HCT116 (cell line): ENCODE measurements around the gene RAB37. TPM values are rescaled to one million over a fixed set of nuclear protein-coding genes. Genes with fewer than 3 reads are reported as not detected.

Experiments used
- ATAC-seq: fragments of 200-7000 bp; cut with Tn5 transposase; 2 replicates; pipeline ENCODE4 v1.9.1; 2020; ENCODE audit warnings: mild to moderate bottlenecking, moderate library complexity
- BruUV-seq: library from RNA; stranded (reverse); fragments of 400-500 nt; replicated peaks from 2 replicates; lab custom pipeline; 2021; lab: Mats Ljungman, UMichigan
- CTCF ChIA-PET: fragments of 300-600 bp; sonication (Branson Sonifier 250); formaldehyde crosslinking; loops from one replicate; lab custom pipeline; 2021; ENCODE audit warnings: antibody characterized with exemption; lab: Charles Lee
- POLR2A ChIA-PET: fragments of 300-600, 350-600 bp; sonication (Branson Sonifier 250); formaldehyde crosslinking; loops from one replicate; lab custom pipeline; 2021; ENCODE audit warnings: antibody characterized with exemption; lab: Charles Lee
- RAD21 ChIA-PET, 2 experiments: fragments of 300-600 bp; sonication (Branson Sonifier 250); formaldehyde crosslinking; loops; one replicate each; lab custom pipeline; 2023; ENCODE audit warnings: low total read pairs in 2 of 2; ENCODE audit not compliant: uncharacterized antibody in 2 of 2, unreplicated experiment in 2 of 2, low non-redundant PET in 1 of 2; lab: Charles Lee
- DNase-seq: peaks from one replicate; pipeline ENCODE4 v3.0.0-alpha.2; 2010; ENCODE audit warnings: low read depth, low spot score
- H2AFZ ChIP-seq: fragments of 200-600 bp; shearing (Covaris generic), sonication (generic); 2 replicates; pipeline ENCODE4 v1.6.1; 2017; ENCODE audit warnings: low read depth, mixed run types, mixed read lengths, antibody characterized with exemption, low read length; ENCODE audit not compliant: poor library complexity, severe bottlenecking
- H3K27ac ChIP-seq: 2 replicates; pipeline ENCODE4 v1.5.1; 2012; ENCODE audit warnings: low read depth, low read length
- H3K27me3 ChIP-seq: fragments of 200-600 bp; sonication (generic); 2 replicates; pipeline ENCODE4 v1.6.1; 2016; ENCODE audit warnings: mixed run types, low read length, mixed read lengths; ENCODE audit not compliant: insufficient read depth
- H3K36me3 ChIP-seq, 2 experiments: fragments of 200-500 bp in 1 of 2; fragments of 200-600 bp in 1 of 2; sonication (Bioruptor generic) in 1 of 2; sonication (generic) in 1 of 2; 2 replicates each; pipeline versions ENCODE4 v1.5.1 to v1.6.1; 2014 to 2016; ENCODE audit warnings: low read length in 2 of 2, inconsistent platforms in 1 of 2, mixed read lengths in 1 of 2, mixed run types in 1 of 2; ENCODE audit not compliant: insufficient read depth in 2 of 2, control insufficient read depth in 1 of 2
- H3K4me1 ChIP-seq, 2 experiments: fragments of 200-600 bp in 1 of 2; sonication (generic) in 1 of 2; 2 replicates each; pipeline versions ENCODE4 v1.5.1 to v1.6.1; 2012 to 2017; ENCODE audit warnings: low read length in 2 of 2, inconsistent platforms in 1 of 2, mild to moderate bottlenecking in 1 of 2, mixed read lengths in 1 of 2, mixed run types in 1 of 2, moderate library complexity in 1 of 2; ENCODE audit not compliant: insufficient read depth in 2 of 2, control insufficient read depth in 1 of 2
- H3K4me2 ChIP-seq: fragments of 200-600 bp; sonication (generic); 2 replicates; pipeline ENCODE4 v1.6.1; 2017; ENCODE audit warnings: mixed run types, low read length, mixed read lengths
- H3K4me3 ChIP-seq, 2 experiments: fragments of 200-600 bp in 1 of 2; sonication (generic) in 1 of 2; replicated peaks in 1 of 2; 2 replicates each; pipeline ENCODE4 v1.5.1; 2011 to 2016; ENCODE audit warnings: low read length in 2 of 2, control low read depth in 1 of 2, low read depth in 1 of 2, mild to moderate bottlenecking in 1 of 2, mixed read lengths in 1 of 2, mixed run types in 1 of 2
- H3K79me2 ChIP-seq: fragments of 200-600 bp; sonication (generic); 2 replicates; pipeline ENCODE4 v1.6.1; 2017; ENCODE audit warnings: mild to moderate bottlenecking, mixed run types, low read length, moderate library complexity, mixed read lengths; ENCODE audit not compliant: insufficient read depth
- H3K9ac ChIP-seq: fragments of 200-600 bp; sonication (generic); 2 replicates; pipeline ENCODE4 v1.6.1; 2016; ENCODE audit warnings: low read length, mixed read lengths
- H3K9me2 ChIP-seq: fragments of 200-600 bp; sonication (generic), shearing (Covaris generic); 2 replicates; pipeline ENCODE4 v1.6.1; 2017; ENCODE audit warnings: mixed run types, mild to moderate bottlenecking, moderate library complexity; ENCODE audit not compliant: insufficient read depth
- H3K9me3 ChIP-seq, 2 experiments: fragments of 200-500 bp in 1 of 2; fragments of 200-600 bp in 1 of 2; sonication (Bioruptor generic) in 1 of 2; sonication (generic) in 1 of 2; 2 replicates each; pipeline ENCODE4 v1.6.1; 2014 to 2017; ENCODE audit warnings: low read length in 2 of 2, mixed read lengths in 2 of 2, inconsistent platforms in 1 of 2, low read depth in 1 of 2, mild to moderate bottlenecking in 1 of 2, mixed run types in 1 of 2, moderate library complexity in 1 of 2; ENCODE audit not compliant: control insufficient read depth in 1 of 2, insufficient read depth in 1 of 2
- H4K20me1 ChIP-seq: fragments of 200-600 bp; sonication (generic), shearing (Covaris generic); 2 replicates; pipeline ENCODE4 v1.6.1; 2017; ENCODE audit warnings: mixed run types, mild to moderate bottlenecking, moderate library complexity; ENCODE audit not compliant: insufficient read depth
- CEBPB ChIP-seq: IDR thresholded peaks from 2 replicates; pipeline ENCODE4 v1.6.1; 2012; ENCODE audit warnings: low read depth
- CTCF ChIP-seq, 3 experiments: fragments of 200-600 bp in 1 of 3; sonication (generic) in 1 of 3; IDR thresholded peaks in 2 of 3; conservative IDR thresholded peaks in 1 of 3; 2 replicates each; pipeline ENCODE4 v1.5.1; 2012 to 2017; ENCODE audit warnings: low read depth in 2 of 3, low read length in 2 of 3, antibody characterized with exemption in 1 of 3, borderline replicate concordance in 1 of 3, control low read depth in 1 of 3, mild to moderate bottlenecking in 1 of 3, mixed read lengths in 1 of 3, mixed run types in 1 of 3, moderate library complexity in 1 of 3; ENCODE audit not compliant: insufficient read depth in 1 of 3
- ELF1 ChIP-seq: IDR thresholded peaks from 2 replicates; pipeline ENCODE4 v1.6.1; 2012; ENCODE audit warnings: low read depth, borderline replicate concordance
- FOSL1 ChIP-seq: IDR thresholded peaks from 2 replicates; pipeline ENCODE4 v1.6.1; 2012; ENCODE audit warnings: low read depth
- RAD21 ChIP-seq: IDR thresholded peaks from 2 replicates; pipeline ENCODE4 v1.6.1; 2012; ENCODE audit warnings: low read depth, mild to moderate bottlenecking
- SIN3A ChIP-seq: IDR thresholded peaks from 2 replicates; pipeline ENCODE4 v1.6.1; 2012; ENCODE audit warnings: low read depth
- SP1 ChIP-seq: IDR thresholded peaks from 2 replicates; pipeline ENCODE4 v1.6.1; 2012; ENCODE audit warnings: low read depth
- SRF ChIP-seq: IDR thresholded peaks from 2 replicates; pipeline ENCODE4 v1.6.1; 2012; ENCODE audit warnings: low read depth
- TCF7L2 ChIP-seq: IDR thresholded peaks from 2 replicates; pipeline ENCODE4 v1.7.0; 2011; ENCODE audit warnings: borderline replicate concordance, inconsistent platforms; ENCODE audit not compliant: insufficient read depth, insufficient read length; ENCODE audit errors: extremely low read depth
- ZNF274 ChIP-seq: fragments of 200-500 bp; sonication (Bioruptor generic); IDR thresholded peaks from 2 replicates; pipeline ENCODE4 v1.6.1; 2014; ENCODE audit warnings: mild to moderate bottlenecking, low read depth, low read length, inconsistent platforms
- intact Hi-C: fragments of 100-400 bp; cut with micrococcal nuclease; formaldehyde crosslinking; loops from 2 replicates; pipeline ENCODE4 v1.10.0; 2022
- total RNA-seq: library from RNA; stranded (reverse); gene quantifications from one replicate; pipeline ENCODE4 v1.2.1, GENCODE V29; 2021; ENCODE audit not compliant: unreplicated experiment
- TF ChIP-seq, protein P1 (sequence below): IDR thresholded peaks from 2 replicates; pipeline ENCODE4 v1.6.1; 2012

The RAB37 gene
- total RNA-seq, 1 experiment from 2014 or later = 8.2 TPM

- H3K27me3 ChIP-seq = no peaks in the 10 kb centered on the region
- H3K4me3 ChIP-seq = peak overlapping the region; percentile 69 to 76
- peak overlapping the region; percentile 89 for H2AFZ ChIP-seq
- RAD21 ChIA-PET = interaction anchor here (0.8 to 3.7 kb wide), 4 partner anchors 81 to 172 kb away, joined by 3 to 52 read pairs (median 22); no protein-coding TSS in a partner anchor
- DNase-seq (no peak), ATAC-seq (peak; percentile 0; the same call in 1 of the 2 replicates)
- TF ChIP-seq, protein P1, sequence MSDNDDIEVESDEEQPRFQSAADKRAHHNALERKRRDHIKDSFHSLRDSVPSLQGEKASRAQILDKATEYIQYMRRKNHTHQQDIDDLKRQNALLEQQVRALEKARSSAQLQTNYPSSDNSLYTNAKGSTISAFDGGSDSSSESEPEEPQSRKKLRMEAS = no peak
- TF ChIP-seq RAD21 = no peak
- TF ChIP-seq SIN3A = no peak
- no peak for TF ChIP-seq CEBPB
- TF ChIP-seq ZNF274 = no peak
- TF ChIP-seq FOSL1 = no peak
- H3K4me1 ChIP-seq = peaks cover 26 to 27% of the 10 kb centered on the region in 2 experiments
- BruUV-seq = no TSS peak
- intact Hi-C loops = no loop called here
- peak overlapping the region; percentile 100 for H3K4me2 ChIP-seq
- no peaks in the 10 kb centered on the region for H4K20me1 ChIP-seq
- no peaks in the 10 kb centered on the region for H3K9me3 ChIP-seq
- CTCF ChIA-PET = interaction anchor here (0.8 to 5.0 kb wide), 18 partner anchors 8 to 359 kb away, joined by 3 to 253 read pairs (median 7); partner anchors contain the start of gene NAT9
- POLR2A ChIA-PET = interaction anchor here (0.6 to 3.4 kb wide), 4 partner anchors 10 to 230 kb away, joined by 3 to 25 read pairs (median 9); partner anchors contain the start of genes FDXR and NHERF1
- H3K9ac ChIP-seq = peak overlapping the region; percentile 59
- H3K79me2 ChIP-seq = no peaks in the 10 kb centered on the region
- H3K27ac ChIP-seq = peak overlapping the region; percentile 68; the same call in 1 of the 2 replicates
- no peaks in the 10 kb centered on the region for H3K9me2 ChIP-seq
- no peaks in the 10 kb centered on the region for H3K36me3 ChIP-seq
Measured at GRCh38 chr17:74738051-74738996, 1.3 kb downstream of the RAB37 start.

GRCh38 chr17:74739227-74739831, 2.3 kb downstream of the RAB37 start:
- Histone ChIP-seq H3K9ac (no peak overlapping the region), H3K27ac (no peak overlapping the region), H3K9me3 (no peaks in the 10 kb centered on the region)
- no peak for TF ChIP-seq ELF1
- no peak for TF ChIP-seq SP1
- no peak for TF ChIP-seq RAD21
- no peak for TF ChIP-seq SRF
- no peak for TF ChIP-seq TCF7L2
- no peak for TF ChIP-seq CTCF (IDR thresholded peaks at IDR 0.05 in 2 of 3, conservative IDR thresholded peaks at IDR 0.05 in 1 of 3; ENCODE audit: borderline replicate concordance in 1 of 3, insufficient read depth in 1 of 3, low read depth in 2 of 3, low read length in 2 of 3)
- TF ChIP-seq, all 23 proteins: peak for 0
- H3K4me2 ChIP-seq = no peak overlapping the region
- POLR2A ChIA-PET = no interaction called here
- H4K20me1 ChIP-seq = no peaks in the 10 kb centered on the region
- no peaks in the 10 kb centered on the region for H3K36me3 ChIP-seq
- H2AFZ ChIP-seq = no peak overlapping the region
- CTCF ChIA-PET = interaction anchor here (5.0 kb wide), 1 partner anchor 82 kb away, joined by 253 read pairs; no protein-coding TSS in a partner anchor
- ATAC-seq = no peak
- H3K27me3 ChIP-seq = no peaks in the 10 kb centered on the region
- H3K4me3 ChIP-seq = no peak overlapping the region
- H3K79me2 ChIP-seq = no peaks in the 10 kb centered on the region
- H3K9me2 ChIP-seq = no peaks in the 10 kb centered on the region
- RAD21 ChIA-PET = interaction anchor here (0.7 to 3.3 kb wide), 2 partner anchors 82 kb away, joined by 6 to 52 read pairs; no protein-coding TSS in a partner anchor
- intact Hi-C loops = no loop called here
- no peak for DNase-seq
- peaks cover 26 to 28% of the 10 kb centered on the region in 2 experiments for H3K4me1 ChIP-seq
- no TSS peak for BruUV-seq
